Transverse colon (tissue), 4 donors: ENCODE measurements around the gene SNAPC3.

Source experiments
- CTCF ChIP-seq, 5 experiments: fragments of 200-600 bp in 3 of 5; fragments of 450-650 bp in 2 of 5; sonication (generic) in 3 of 5; IDR thresholded peaks; 1 replicate in 2 of 5; 2 replicates in 3 of 5; pipeline ENCODE4 v1.5.1; 2016 to 2017; ENCODE audit warnings: antibody characterized with exemption in 5 of 5, inconsistent platforms in 3 of 5, mild to moderate bottlenecking in 2 of 5, moderate library complexity in 1 of 5
- POLR2A ChIP-seq: fragments of 450-650 bp; IDR thresholded peaks from one replicate; pipeline ENCODE4 v1.6.1; 2016; ENCODE audit warnings: antibody characterized with exemption, mild to moderate bottlenecking, moderate library complexity
- POLR2AphosphoS5 ChIP-seq, 3 donors: sonication (generic); formaldehyde crosslinking; IDR thresholded peaks; one replicate each; pipeline ENCODE4 v1.6.1; 2016; ENCODE audit warnings: antibody characterized with exemption in 3 of 3

- no peak for TF ChIP-seq CTCF (IDR thresholded peaks at IDR 0.05)
- no peak for TF ChIP-seq POLR2AphosphoS5 (IDR thresholded peaks at IDR 0.05)
- no peak for TF ChIP-seq POLR2A
These were observed 10.5 kb downstream of the SNAPC3 start for GRCh38 chr9:15433191-15433590.
